ENCODE results near the gene ZNF524.

ZNF524 gene

DNA sequence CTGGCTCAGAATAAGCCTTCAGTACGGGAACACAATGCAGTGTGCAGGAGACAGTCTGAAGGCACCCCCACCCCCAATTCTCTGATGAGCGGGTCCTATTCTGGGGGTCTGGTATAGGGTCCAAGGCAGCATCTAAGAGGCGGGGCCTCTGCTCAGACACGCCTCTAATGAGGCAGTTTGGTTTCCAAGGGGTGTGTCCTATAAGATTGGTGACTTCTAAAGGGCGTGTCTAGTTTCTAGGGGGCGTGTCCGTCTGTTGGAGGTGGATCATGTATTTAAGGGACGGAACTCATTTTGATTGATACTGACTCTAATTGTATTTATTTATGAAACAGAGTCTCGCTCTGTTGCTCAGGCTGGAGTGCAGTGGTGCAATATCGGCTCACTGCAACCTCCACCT is 9.5 kb upstream of the ZNF524 start:
- no peak overlapping the region for H3K4me2 ChIP-seq (ENCODE audit: low read depth, low read length)
- no peaks in the 10 kb centered on the region for H3F3A ChIP-seq (ENCODE audit: insufficient read depth, low read length)
- no peaks in the 10 kb centered on the region for H4K20me1 ChIP-seq (ENCODE audit: insufficient read depth, low read length)
- H2AFZ ChIP-seq (ENCODE audit: low read length) = no peak overlapping the region
- H3K4me1 ChIP-seq (ENCODE audit: low read length) = no peaks in the 10 kb centered on the region
- H3K27me3 ChIP-seq (replicated peaks; ENCODE audit: insufficient read depth, low read length) = peaks cover 34% of the 10 kb centered on the region
- DNase-seq = no peak
- no peaks in the 10 kb centered on the region for H3K9me3 ChIP-seq (replicated peaks; ENCODE audit: insufficient read depth, low read length)
- no peaks in the 10 kb centered on the region for H3K36me3 ChIP-seq (replicated peaks; ENCODE audit: insufficient read depth, low read length)
- no peaks in the 10 kb centered on the region for H3K79me2 ChIP-seq (ENCODE audit: low read length)
- no peak overlapping the region for H3K4me3 ChIP-seq (ENCODE audit: low read length)
- H3K9me2 ChIP-seq (replicated peaks; ENCODE audit: insufficient read depth, low read length) = no peaks in the 10 kb centered on the region
- no peak overlapping the region for H3K9ac ChIP-seq (ENCODE audit: low read length)
- TF ChIP-seq EZH2phosphoT487 (IDR thresholded peaks at IDR 0.05; ENCODE audit: low read length) = no peak
- no peak for TF ChIP-seq EZH2 (optimal IDR thresholded peaks at IDR 0.05; ENCODE audit: low read depth, low read length)
- TF ChIP-seq, protein P1, sequence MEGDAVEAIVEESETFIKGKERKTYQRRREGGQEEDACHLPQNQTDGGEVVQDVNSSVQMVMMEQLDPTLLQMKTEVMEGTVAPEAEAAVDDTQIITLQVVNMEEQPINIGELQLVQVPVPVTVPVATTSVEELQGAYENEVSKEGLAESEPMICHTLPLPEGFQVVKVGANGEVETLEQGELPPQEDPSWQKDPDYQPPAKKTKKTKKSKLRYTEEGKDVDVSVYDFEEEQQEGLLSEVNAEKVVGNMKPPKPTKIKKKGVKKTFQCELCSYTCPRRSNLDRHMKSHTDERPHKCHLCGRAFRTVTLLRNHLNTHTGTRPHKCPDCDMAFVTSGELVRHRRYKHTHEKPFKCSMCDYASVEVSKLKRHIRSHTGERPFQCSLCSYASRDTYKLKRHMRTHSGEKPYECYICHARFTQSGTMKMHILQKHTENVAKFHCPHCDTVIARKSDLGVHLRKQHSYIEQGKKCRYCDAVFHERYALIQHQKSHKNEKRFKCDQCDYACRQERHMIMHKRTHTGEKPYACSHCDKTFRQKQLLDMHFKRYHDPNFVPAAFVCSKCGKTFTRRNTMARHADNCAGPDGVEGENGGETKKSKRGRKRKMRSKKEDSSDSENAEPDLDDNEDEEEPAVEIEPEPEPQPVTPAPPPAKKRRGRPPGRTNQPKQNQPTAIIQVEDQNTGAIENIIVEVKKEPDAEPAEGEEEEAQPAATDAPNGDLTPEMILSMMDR (IDR thresholded peaks at IDR 0.05; ENCODE audit: low read length) = no peak
- H3K27ac ChIP-seq (ENCODE audit: low read length) = no peak overlapping the region

DNA sequence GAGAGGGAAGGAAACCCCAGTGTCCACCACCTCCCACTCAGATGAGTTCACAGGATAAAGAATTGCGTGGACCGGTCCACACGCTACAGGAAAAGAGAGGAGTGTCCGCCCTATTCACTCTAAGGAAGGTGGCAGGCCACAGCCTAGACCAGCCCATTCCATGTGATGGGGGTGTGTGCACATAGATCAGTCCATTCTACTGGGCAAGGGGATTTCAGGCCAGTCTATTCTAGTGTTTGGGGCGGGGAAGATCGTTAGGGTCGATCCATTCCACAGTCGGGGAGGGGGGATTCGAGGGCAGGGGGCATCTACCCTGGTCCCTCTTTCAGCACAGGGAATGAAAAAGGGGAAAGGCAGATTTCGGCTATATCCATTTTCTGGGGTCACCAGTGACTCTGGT is 8.5 kb upstream of the ZNF524 start:
- H4K20me1 ChIP-seq (ENCODE audit: insufficient read depth, low read length) = no peaks in the 10 kb centered on the region
- H3K27ac ChIP-seq (ENCODE audit: low read length) = no peak overlapping the region
- no peak overlapping the region for H3K9ac ChIP-seq (ENCODE audit: low read length)
- H2AFZ ChIP-seq (ENCODE audit: low read length) = no peak overlapping the region
- H3K36me3 ChIP-seq (replicated peaks; ENCODE audit: insufficient read depth, low read length) = no peaks in the 10 kb centered on the region
- no peak overlapping the region for H3K4me2 ChIP-seq (ENCODE audit: low read depth, low read length)
- H3K4me3 ChIP-seq (ENCODE audit: low read length) = no peak overlapping the region
- DNase-seq = no peak
- no peak for TF ChIP-seq EZH2 (optimal IDR thresholded peaks at IDR 0.05; ENCODE audit: low read depth, low read length)
- TF ChIP-seq, protein P1 (IDR thresholded peaks at IDR 0.05; ENCODE audit: low read length) = no peak
- H3K4me1 ChIP-seq (ENCODE audit: low read length) = no peaks in the 10 kb centered on the region
- peaks cover 24% of the 10 kb centered on the region for H3K27me3 ChIP-seq (replicated peaks; ENCODE audit: insufficient read depth, low read length)
- H3K9me3 ChIP-seq (replicated peaks; ENCODE audit: insufficient read depth, low read length) = no peaks in the 10 kb centered on the region
- H3K9me2 ChIP-seq (replicated peaks; ENCODE audit: insufficient read depth, low read length) = no peaks in the 10 kb centered on the region
- no peaks in the 10 kb centered on the region for H3K79me2 ChIP-seq (ENCODE audit: low read length)
- H3F3A ChIP-seq (ENCODE audit: insufficient read depth, low read length) = no peaks in the 10 kb centered on the region

DNA sequence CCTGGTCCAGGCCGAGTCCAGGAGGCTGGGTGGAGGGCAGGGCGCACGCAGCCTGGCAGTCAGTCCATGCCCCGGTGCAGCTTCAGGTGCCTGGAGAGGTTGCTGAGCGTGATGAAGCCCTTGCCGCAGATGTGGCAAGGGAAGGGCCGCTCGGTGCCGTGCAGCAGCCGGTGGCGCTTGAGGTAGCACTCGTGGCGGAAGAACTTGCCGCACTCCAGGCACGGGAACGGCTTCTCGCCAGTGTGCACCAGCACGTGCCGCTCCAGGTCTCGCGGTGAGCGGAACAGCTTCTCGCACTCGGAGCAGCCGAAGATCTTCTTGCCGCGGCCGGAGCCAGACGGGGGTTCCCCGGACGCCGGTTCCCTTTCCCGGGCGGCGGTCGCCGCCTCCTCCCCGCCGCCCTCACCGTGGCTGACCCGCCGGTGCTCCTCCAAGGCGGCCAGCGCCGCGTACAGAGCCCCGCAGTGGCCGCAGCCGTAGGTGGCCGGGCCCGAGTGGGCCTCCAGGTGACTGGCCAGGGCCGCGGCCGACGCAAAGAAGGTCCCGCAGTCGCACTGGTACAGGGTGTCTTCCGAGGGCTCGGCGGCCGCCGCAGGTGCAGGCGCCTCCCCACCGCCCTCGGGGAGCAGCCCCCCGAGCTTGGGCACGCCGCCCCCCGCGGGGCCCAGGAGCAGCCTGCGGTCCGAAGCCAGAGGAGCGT is 7.5 kb upstream of the ZNF524 start:
- Histone ChIP-seq H3K9me2 (replicated peaks; ENCODE audit: insufficient read depth, low read length) (no peaks in the 10 kb centered on the region), H3K9me3 (replicated peaks; ENCODE audit: insufficient read depth, low read length) (no peaks in the 10 kb centered on the region), H3K27ac (ENCODE audit: low read length) (no peak overlapping the region), H3K4me2 (ENCODE audit: low read depth, low read length) (no peak overlapping the region), H3K4me1 (ENCODE audit: low read length) (no peaks in the 10 kb centered on the region), H2AFZ (ENCODE audit: low read length) (no peak overlapping the region), H3K9ac (ENCODE audit: low read length) (no peak overlapping the region), H3K79me2 (ENCODE audit: low read length) (no peaks in the 10 kb centered on the region), H3F3A (ENCODE audit: insufficient read depth, low read length) (no peaks in the 10 kb centered on the region), H3K4me3 (ENCODE audit: low read length) (no peak overlapping the region), H3K27me3 (replicated peaks; ENCODE audit: insufficient read depth, low read length) (peaks cover 18% of the 10 kb centered on the region), H3K36me3 (replicated peaks; ENCODE audit: insufficient read depth, low read length) (no peaks in the 10 kb centered on the region), H4K20me1 (ENCODE audit: insufficient read depth, low read length) (no peaks in the 10 kb centered on the region)
- no peak for DNase-seq
- TF ChIP-seq EZH2 (optimal IDR thresholded peaks at IDR 0.05; ENCODE audit: low read depth, low read length) (no peak), EZH2phosphoT487 (IDR thresholded peaks at IDR 0.05; ENCODE audit: low read length) (no peak)
- TF ChIP-seq, protein P1 (IDR thresholded peaks at IDR 0.05; ENCODE audit: low read length) = no peak
